Lower lobe of right lung (tissue), 2 donors: ENCODE results near the gene RALGPS1. TPM values are rescaled to one million over a fixed set of nuclear protein-coding genes. Genes with fewer than 3 reads are reported as not detected.

Source experiments
- ATAC-seq, 2 donors: fragments of 200-7000 bp; cut with Tn5 transposase; one replicate each; pipeline ENCODE4 v1.9.1; 2020 to 2022; ENCODE audit warnings: mild to moderate bottlenecking in 2 of 2, moderate library complexity in 2 of 2
- DNase-seq: peaks from one replicate; pipeline ENCODE4 v3.0.0-alpha.2; 2020
- H3K27ac ChIP-seq: fragments of 200-600 bp; one replicate; pipeline ENCODE4 v1.8.0; 2022
- H3K27me3 ChIP-seq: fragments of 200-600 bp; one replicate; pipeline ENCODE4 v1.8.0; 2022; ENCODE audit warnings: low read depth
- H3K36me3 ChIP-seq: fragments of 200-600 bp; one replicate; pipeline ENCODE4 v1.8.0; 2022; ENCODE audit warnings: mild to moderate bottlenecking
- H3K4me1 ChIP-seq: fragments of 200-600 bp; one replicate; pipeline ENCODE4 v1.8.0; 2022
- H3K4me3 ChIP-seq: fragments of 200-600 bp; one replicate; pipeline ENCODE4 v1.8.0; 2022; ENCODE audit warnings: mild to moderate bottlenecking
- H3K9me3 ChIP-seq: fragments of 200-600 bp; one replicate; pipeline ENCODE4 v1.8.0; 2022
- intact Hi-C: fragments of 100-400 bp; cut with DNase I; formaldehyde crosslinking; loops from one replicate; pipeline ENCODE4 v1.11.0; 2022
- total RNA-seq: library from RNA; stranded (reverse); fragmentation: NEBNext Ultra II Directional; extraction: Animal tissue kit (Norgen Biotek cat#: 25700); gene quantifications from one replicate; pipeline ENCODE4 v1.2.1, GENCODE V29; 2021
- TF ChIP-seq, protein P1 (sequence below): fragments of 200-600 bp; IDR thresholded peaks from one replicate; pipeline ENCODE4 v1.8.0; 2022; ENCODE audit warnings: antibody characterized with exemption, mild to moderate bottlenecking
- donor health status: DM: no; HTN: yes; CAD: no; lungs with severe emphysema.

RALGPS1 gene
- total RNA-seq, 1 donor from 2014 or later = 17.6 TPM

DNA sequence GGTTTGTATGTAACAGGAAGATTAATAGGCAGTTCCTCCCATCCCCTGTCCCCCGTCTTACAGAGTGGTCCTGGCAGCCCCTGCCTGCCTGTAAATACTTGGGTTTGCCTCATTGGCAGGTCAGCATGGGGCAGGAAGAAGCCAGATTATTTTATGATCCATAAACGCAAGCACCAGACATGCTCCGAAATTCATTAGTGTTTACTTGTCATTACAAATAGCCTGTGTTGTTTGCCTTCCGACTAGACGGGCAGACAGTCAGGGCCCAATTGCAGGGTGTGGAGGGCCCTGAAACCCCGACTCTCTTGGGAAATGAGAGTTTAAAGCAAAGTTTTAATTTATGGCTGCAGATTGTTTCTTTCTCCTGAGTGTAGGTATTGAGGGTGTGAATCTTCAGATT, 97.2 kb downstream of the RALGPS1 start:
- Histone ChIP-seq H3K27ac (no peak overlapping the region), H3K36me3 (no peaks in the 10 kb centered on the region), H3K4me1 (no peaks in the 10 kb centered on the region), H3K27me3 (no peaks in the 10 kb centered on the region), H3K4me3 (no peak overlapping the region), H3K9me3 (no peaks in the 10 kb centered on the region)
- TF ChIP-seq, protein P1, sequence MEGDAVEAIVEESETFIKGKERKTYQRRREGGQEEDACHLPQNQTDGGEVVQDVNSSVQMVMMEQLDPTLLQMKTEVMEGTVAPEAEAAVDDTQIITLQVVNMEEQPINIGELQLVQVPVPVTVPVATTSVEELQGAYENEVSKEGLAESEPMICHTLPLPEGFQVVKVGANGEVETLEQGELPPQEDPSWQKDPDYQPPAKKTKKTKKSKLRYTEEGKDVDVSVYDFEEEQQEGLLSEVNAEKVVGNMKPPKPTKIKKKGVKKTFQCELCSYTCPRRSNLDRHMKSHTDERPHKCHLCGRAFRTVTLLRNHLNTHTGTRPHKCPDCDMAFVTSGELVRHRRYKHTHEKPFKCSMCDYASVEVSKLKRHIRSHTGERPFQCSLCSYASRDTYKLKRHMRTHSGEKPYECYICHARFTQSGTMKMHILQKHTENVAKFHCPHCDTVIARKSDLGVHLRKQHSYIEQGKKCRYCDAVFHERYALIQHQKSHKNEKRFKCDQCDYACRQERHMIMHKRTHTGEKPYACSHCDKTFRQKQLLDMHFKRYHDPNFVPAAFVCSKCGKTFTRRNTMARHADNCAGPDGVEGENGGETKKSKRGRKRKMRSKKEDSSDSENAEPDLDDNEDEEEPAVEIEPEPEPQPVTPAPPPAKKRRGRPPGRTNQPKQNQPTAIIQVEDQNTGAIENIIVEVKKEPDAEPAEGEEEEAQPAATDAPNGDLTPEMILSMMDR = no peak
- DNase-seq (no peak), ATAC-seq (no peak)
- intact Hi-C loops = no loop called here

- Histone ChIP-seq H3K27me3 (no peaks in the 10 kb centered on the region), H3K36me3 (no peaks in the 10 kb centered on the region), H3K9me3 (no peaks in the 10 kb centered on the region), H3K27ac (no peak overlapping the region), H3K4me3 (no peak overlapping the region), H3K4me1 (no peaks in the 10 kb centered on the region)
- ATAC-seq (no peak), DNase-seq (no peak)
- TF ChIP-seq, protein P1 = no peak
- intact Hi-C loops = no loop called here
Observed at GRCh38 chr9:127012250-127012649, 97.7 kb downstream of the RALGPS1 start.

DNA sequence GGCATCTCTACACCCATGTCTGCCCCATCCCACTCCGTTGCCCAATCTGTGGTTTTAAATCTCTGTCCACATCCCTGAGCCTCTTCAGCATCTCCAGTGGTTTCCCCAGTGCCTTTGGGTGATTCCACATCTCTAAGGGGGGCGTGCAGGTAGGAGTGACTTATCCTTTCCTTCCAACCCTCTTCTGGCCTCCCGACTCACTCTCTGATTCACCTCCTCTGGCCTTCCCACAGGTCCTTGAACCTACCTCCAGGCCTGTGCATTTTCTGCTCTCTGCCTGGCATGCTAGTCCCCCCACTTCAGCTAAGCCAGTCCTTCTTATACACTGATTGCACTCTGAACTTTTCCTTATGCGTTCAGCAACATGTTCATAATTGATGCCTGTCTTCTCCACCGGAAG, 99.0 kb downstream of the RALGPS1 start:
- no peak overlapping the region for H3K27ac ChIP-seq
- intact Hi-C loops = no loop called here
- no peaks in the 10 kb centered on the region for H3K27me3 ChIP-seq
- DNase-seq = no peak
- H3K36me3 ChIP-seq = no peaks in the 10 kb centered on the region
- H3K4me3 ChIP-seq = no peak overlapping the region
- ATAC-seq = no peak
- no peaks in the 10 kb centered on the region for H3K4me1 ChIP-seq
- TF ChIP-seq, protein P1 = no peak
- no peaks in the 10 kb centered on the region for H3K9me3 ChIP-seq

GRCh38 chr9:127014216-127014909, 99.8 kb downstream of the RALGPS1 start:
- intact Hi-C loops = no loop called here
- H3K4me3 ChIP-seq = no peak overlapping the region
- H3K36me3 ChIP-seq = no peaks in the 10 kb centered on the region
- ATAC-seq = peak in 1 of 2 donors; percentile 31
- TF ChIP-seq, protein P1 = no peak
- no peaks in the 10 kb centered on the region for H3K4me1 ChIP-seq
- no peak overlapping the region for H3K27ac ChIP-seq
- DNase-seq = no peak
- H3K27me3 ChIP-seq = no peaks in the 10 kb centered on the region
- no peaks in the 10 kb centered on the region for H3K9me3 ChIP-seq

- Histone ChIP-seq H3K36me3 (no peaks in the 10 kb centered on the region), H3K27ac (no peak overlapping the region), H3K27me3 (no peaks in the 10 kb centered on the region), H3K9me3 (no peaks in the 10 kb centered on the region), H3K4me1 (no peaks in the 10 kb centered on the region), H3K4me3 (no peak overlapping the region)
- TF ChIP-seq, protein P1 = no peak
- ATAC-seq = no peak
- intact Hi-C loops = no loop called here
- no peak for DNase-seq
Observed at GRCh38 chr9:127014910-127015540, 100.4 kb downstream of the RALGPS1 start.
